ENCODE data around the gene CTNND2. TPM values are rescaled to one million over a fixed set of nuclear protein-coding genes. Genes with fewer than 3 reads are reported as not detected.

CTNND2 gene
- total RNA-seq, 1 experiment from 2014 or later: 7.0 TPM

- H3K14ac ChIP-seq (ENCODE audit: insufficient read depth, low read length): no peak overlapping the region
- whole genome bisulfite sequencing (ENCODE audit: extremely low coverage, insufficient read length, low lambda C conversion rate): no CpG with 5 or more reads among the region's 2 CpGs
- H3K56ac ChIP-seq (ENCODE audit: insufficient read length, low read depth, low read length): no peak overlapping the region
- no peaks in the 10 kb centered on the region for H4K20me1 ChIP-seq (ENCODE audit: control insufficient read depth, insufficient read depth, insufficient read length)
- no peak overlapping the region for H4K91ac ChIP-seq (ENCODE audit: insufficient read length, low read depth, low read length)
- H4K8ac ChIP-seq (replicated peaks; ENCODE audit: insufficient read length, low read depth, low read length): no peak overlapping the region
- H3K9me3 ChIP-seq (ENCODE audit: control insufficient read depth, low read depth, low read length): no peaks in the 10 kb centered on the region
- Mint-ChIP-seq H3K9me3 (no peaks in the 10 kb centered on the region; a peak in 1 of 5 replicates), H3K4me1 (peaks cover 25 to 27% of the 10 kb centered on the region in 2 experiments), H3K36me3 (ENCODE audit: insufficient read depth in 1 of 3, low read depth in 3 of 3) (peaks cover 0 to 2% (median 0%) of the 10 kb centered on the region in 3 experiments; a peak in 2 of 7 replicates), H3K27me3 (ENCODE audit: low read depth) (peaks cover 97% of the 10 kb centered on the region), H3K27ac (peak overlapping the region in 2 of 3 experiments; percentile 0 to 86; a peak in 2 of 7 replicates), H3K4me3 (peak overlapping the region in 1 of 2 experiments; percentile 81; a peak in 3 of 5 replicates)
- H2BK15ac ChIP-seq (ENCODE audit: low read depth, low read length): no peak overlapping the region
- no peak overlapping the region for H2AFZ ChIP-seq (ENCODE audit: low read length)
- H3K79me2 ChIP-seq (ENCODE audit: insufficient read depth, low read length): no peaks in the 10 kb centered on the region
- peaks cover 23% of the 10 kb centered on the region; the same call in 1 of the 2 replicates for H3K27me3 ChIP-seq (ENCODE audit: insufficient read depth, low read length)
- no peak for DNase-seq
- no peak overlapping the region for H2BK120ac ChIP-seq (ENCODE audit: low read depth, low read length, poor library complexity, severe bottlenecking)
- H2BK5ac ChIP-seq (ENCODE audit: insufficient read length, low read length): no peak overlapping the region
- no peak overlapping the region for H3K9ac ChIP-seq (ENCODE audit: extremely low read depth, insufficient read length, low read length)
- TF ChIP-seq CTCF (conservative IDR thresholded peaks at IDR 0.05): no peak
- H3K4me1 ChIP-seq (ENCODE audit: insufficient read depth, low read length): peaks cover 3% of the 10 kb centered on the region; the same call in 1 of the 2 replicates
- H3K18ac ChIP-seq (ENCODE audit: insufficient read length, low read depth, low read length): no peak overlapping the region
- H4K5ac ChIP-seq (ENCODE audit: insufficient read length, low read depth, low read length): no peak overlapping the region
- no peak overlapping the region for H2BK20ac ChIP-seq (ENCODE audit: low read depth, low read length, poor library complexity, severe bottlenecking)
- H3K4ac ChIP-seq (ENCODE audit: low read depth, low read length): no peak overlapping the region
- peaks cover 10% of the 10 kb centered on the region for H3K23me2 ChIP-seq (ENCODE audit: insufficient read length, low read depth, low read length, poor library complexity, severe bottlenecking)
- no peak overlapping the region for H3K23ac ChIP-seq (ENCODE audit: insufficient read length, low read depth, low read length)
- H3K4me2 ChIP-seq (ENCODE audit: insufficient read depth, insufficient read length, low read length): peak overlapping the region; percentile 41
- H3T11ph ChIP-seq (ENCODE audit: low read length): no peak overlapping the region
- no peak overlapping the region for H3K27ac ChIP-seq (ENCODE audit: insufficient read length, low read depth, low read length)
- H3K79me1 ChIP-seq (ENCODE audit: insufficient read depth, low read depth, low read length, poor library complexity, severe bottlenecking): no peaks in the 10 kb centered on the region
- no peak overlapping the region for H2BK12ac ChIP-seq (ENCODE audit: insufficient read length, low read depth, low read length)
- H2AK5ac ChIP-seq (ENCODE audit: insufficient read length, low read length): no peak overlapping the region
These were observed 517.8 kb downstream of the CTNND2 start for GRCh38 chr5:11386398-11386797.
